IMR-90 (cell line): ENCODE results near the gene TTLL11. TPM values are rescaled to one million over a fixed set of nuclear protein-coding genes. Genes with fewer than 3 reads are reported as not detected.

ENCODE experiments used
- ATAC-seq: fragments of 200-7000 bp; cut with Tn5 transposase; 2 replicates; pipeline ENCODE4 v1.9.1; 2020; ENCODE audit warnings: low read depth, mild to moderate bottlenecking, moderate library complexity
- BruUV-seq: library from RNA; stranded (reverse); fragments of 400-500 nt; replicated peaks from 2 replicates; lab custom pipeline; 2021; lab: Mats Ljungman, UMichigan
- CTCF ChIA-PET: fragments of 300-600 bp; formaldehyde crosslinking; extraction: SDS; loops from one replicate; lab custom pipeline; 2021; ENCODE audit warnings: antibody characterized with exemption; lab: Yijun Ruan, JAX
- POLR2A ChIA-PET: fragments of 300-600 bp; sonication (Branson Sonifier 250); formaldehyde crosslinking; loops from one replicate; lab custom pipeline; 2022; ENCODE audit warnings: antibody characterized with exemption; ENCODE audit not compliant: unreplicated experiment; lab: Charles Lee
- DNase-seq: peaks from one replicate; pipeline ENCODE4 v3.0.0; 2013
- H2AFZ ChIP-seq: replicated peaks from 2 replicates; pipeline ENCODE3; 2013; ENCODE audit warnings: low read length, mild to moderate bottlenecking; ENCODE audit not compliant: poor library complexity
- H2AK5ac ChIP-seq: 2 replicates; pipeline ENCODE4 v1.6.1; 2013; ENCODE audit warnings: low read depth, low read length, inconsistent platforms
- H2AK9ac ChIP-seq: replicated peaks from 2 replicates; pipeline ENCODE3; 2013; ENCODE audit warnings: mild to moderate bottlenecking, low read depth, low read length, moderate library complexity; ENCODE audit not compliant: poor library complexity
- H2BK120ac ChIP-seq: 2 replicates; pipeline ENCODE4 v1.6.1; 2013; ENCODE audit warnings: low read depth, low read length, inconsistent platforms
- H2BK15ac ChIP-seq: 3 replicates; pipeline ENCODE4 v1.6.1; 2013; ENCODE audit warnings: low read depth, low read length, inconsistent platforms
- H2BK20ac ChIP-seq: 2 replicates; pipeline ENCODE4 v1.6.1; 2013; ENCODE audit warnings: low read depth, mild to moderate bottlenecking, inconsistent platforms, low read length, moderate library complexity
- H2BK5ac ChIP-seq: 2 replicates; pipeline ENCODE4 v1.6.1; 2013; ENCODE audit warnings: mild to moderate bottlenecking, low read depth, low read length, inconsistent platforms; ENCODE audit not compliant: poor library complexity, severe bottlenecking
- H3K14ac ChIP-seq: replicated peaks from 2 replicates; pipeline ENCODE4 v1.6.1; 2013; ENCODE audit warnings: low read depth, low read length, inconsistent platforms
- H3K18ac ChIP-seq: 2 replicates; pipeline ENCODE4 v1.6.1; 2013; ENCODE audit warnings: low read depth, low read length, control low read depth
- H3K23ac ChIP-seq: 2 replicates; pipeline ENCODE4 v1.6.1; 2013; ENCODE audit warnings: low read depth, low read length, inconsistent platforms
- H3K27ac ChIP-seq: 2 replicates; pipeline ENCODE4 v1.5.1; 2013; ENCODE audit warnings: mild to moderate bottlenecking, control low read depth, low read length; ENCODE audit not compliant: insufficient read depth
- H3K27me3 ChIP-seq: 2 replicates; pipeline ENCODE4 v1.6.1; 2013; ENCODE audit warnings: low read length; ENCODE audit not compliant: control insufficient read depth, insufficient read depth
- H3K36me3 ChIP-seq: 2 replicates; pipeline ENCODE4 v1.6.1; 2013; ENCODE audit warnings: low read length, mixed read lengths; ENCODE audit not compliant: control insufficient read depth, insufficient read depth
- H3K4ac ChIP-seq: 2 replicates; pipeline ENCODE4 v1.6.1; 2013; ENCODE audit warnings: low read depth, low read length, inconsistent platforms
- H3K4me1 ChIP-seq: 2 replicates; pipeline ENCODE4 v1.6.1; 2013; ENCODE audit warnings: low read length, mixed read lengths; ENCODE audit not compliant: control insufficient read depth, insufficient read depth
- H3K4me2 ChIP-seq: 2 replicates; pipeline ENCODE4 v1.6.1; 2013; ENCODE audit warnings: low read depth, mild to moderate bottlenecking, control low read depth, low read length, moderate library complexity
- H3K4me3 ChIP-seq: 2 replicates; pipeline ENCODE4 v1.5.1; 2013; ENCODE audit warnings: low read depth, mild to moderate bottlenecking, control low read depth, low read length, moderate library complexity; ENCODE audit not compliant: insufficient read depth
- H3K56ac ChIP-seq: 2 replicates; pipeline ENCODE4 v1.6.1; 2013; ENCODE audit warnings: low read length, inconsistent platforms; ENCODE audit not compliant: insufficient read depth; ENCODE audit errors: extremely low read depth
- H3K79me1 ChIP-seq, 2 experiments: 2 replicates each; pipeline ENCODE4 v1.6.1; 2013; ENCODE audit warnings: low read length in 2 of 2, inconsistent platforms in 1 of 2, low read depth in 1 of 2
- H3K9ac ChIP-seq: 2 replicates; pipeline ENCODE4 v1.6.1; 2013; ENCODE audit warnings: low read depth, low read length, control low read depth
- H3K9me1 ChIP-seq: 2 replicates; pipeline ENCODE4 v1.6.1; 2013; ENCODE audit warnings: low read length, inconsistent platforms; ENCODE audit not compliant: insufficient read depth
- H3K9me3 ChIP-seq: 2 replicates; pipeline ENCODE4 v1.6.1; 2013; ENCODE audit warnings: low read length; ENCODE audit not compliant: control insufficient read depth, insufficient read depth
- H4K20me1 ChIP-seq: 2 replicates; pipeline ENCODE4 v1.6.1; 2013; ENCODE audit warnings: low read length, inconsistent platforms; ENCODE audit not compliant: insufficient read depth
- H4K5ac ChIP-seq: 2 replicates; pipeline ENCODE4 v1.6.1; 2013; ENCODE audit warnings: mild to moderate bottlenecking, low read depth, low read length, control low read depth
- H4K8ac ChIP-seq, 2 experiments: 2 replicates each; pipeline ENCODE4 v1.6.1; 2013; ENCODE audit warnings: low read depth in 2 of 2, low read length in 2 of 2, control low read depth in 1 of 2, inconsistent platforms in 1 of 2
- H4K91ac ChIP-seq: 2 replicates; pipeline ENCODE4 v1.6.1; 2013; ENCODE audit warnings: low read depth, low read length, inconsistent platforms; ENCODE audit not compliant: insufficient read depth
- BHLHE40 ChIP-seq: fragments of 150-350 bp; IDR thresholded peaks from 2 replicates; pipeline ENCODE4 v1.6.1; 2016; ENCODE audit warnings: mild to moderate bottlenecking, low read depth, low read length
- CEBPB ChIP-seq: IDR thresholded peaks from 2 replicates; pipeline ENCODE4 v1.6.1; 2012; ENCODE audit warnings: low read depth, low read length, improper control_type of control experiment
- CHD1 ChIP-seq: IDR thresholded peaks from 2 replicates; pipeline ENCODE4 v1.6.1; 2012; ENCODE audit warnings: low read depth, low read length, improper control_type of control experiment
- CTCF ChIP-seq: conservative IDR thresholded peaks from 2 replicates; pipeline ENCODE4 v1.5.1; 2012; ENCODE audit warnings: mild to moderate bottlenecking, low read depth, low read length, improper control_type of control experiment
- ELK1 ChIP-seq: fragments of 150-350 bp; IDR thresholded peaks from 2 replicates; pipeline ENCODE4 v1.6.1; 2016; ENCODE audit warnings: low read depth, mild to moderate bottlenecking, low read length, moderate library complexity, borderline replicate concordance
- FOS ChIP-seq: fragments of 150-350 bp; IDR thresholded peaks from 2 replicates; pipeline ENCODE4 v1.6.1; 2016; ENCODE audit warnings: low read depth, low read length
- MAFK ChIP-seq: IDR thresholded peaks from 2 replicates; pipeline ENCODE4 v1.6.1; 2012; ENCODE audit warnings: low read depth, low read length, improper control_type of control experiment
- MAZ ChIP-seq: IDR thresholded peaks from 2 replicates; pipeline ENCODE4 v1.6.1; 2012; ENCODE audit warnings: low read depth, mild to moderate bottlenecking, low read length, improper control_type of control experiment, moderate library complexity, borderline replicate concordance
- MXI1 ChIP-seq: IDR thresholded peaks from 2 replicates; pipeline ENCODE4 v1.6.1; 2012; ENCODE audit warnings: low read depth, mild to moderate bottlenecking, low read length, moderate library complexity, borderline replicate concordance
- NFE2L2 ChIP-seq: fragments of 150-350 bp; IDR thresholded peaks from 2 replicates; pipeline ENCODE4 v1.6.1; 2016; ENCODE audit warnings: low read depth, mild to moderate bottlenecking, low read length
- POLR2A ChIP-seq: IDR thresholded peaks from 2 replicates; pipeline ENCODE4 v1.6.1; 2012; ENCODE audit warnings: mild to moderate bottlenecking, low read depth, low read length
- RAD21 ChIP-seq: IDR thresholded peaks from 2 replicates; pipeline ENCODE4 v1.6.1; 2012; ENCODE audit warnings: low read length, improper control_type of control experiment
- RCOR1 ChIP-seq: IDR thresholded peaks from 2 replicates; pipeline ENCODE4 v1.6.1; 2012; ENCODE audit warnings: mild to moderate bottlenecking, low read length, improper control_type of control experiment; ENCODE audit not compliant: insufficient replicate concordance
- RFX5 ChIP-seq: IDR thresholded peaks from 2 replicates; pipeline ENCODE4 v1.8.0; 2012; ENCODE audit warnings: low read depth, mild to moderate bottlenecking, low read length, moderate library complexity
- SMC3 ChIP-seq: fragments of 150-350 bp; IDR thresholded peaks from 2 replicates; pipeline ENCODE4 v1.6.1; 2016; ENCODE audit warnings: low read depth, mild to moderate bottlenecking, antibody characterized with exemption, low read length, moderate library complexity
- USF2 ChIP-seq: fragments of 150-350 bp; IDR thresholded peaks from 2 replicates; pipeline ENCODE4 v1.6.1; 2017; ENCODE audit warnings: mild to moderate bottlenecking, antibody characterized with exemption, low read length, low read depth
- WGBS, 2 experiments: methylation state at CpG; one replicate each; pipeline versions ENCODE4 v1.1.5 to v1.1.7; 2013; ENCODE audit warnings: missing lambda C conversion rate in 2 of 2; ENCODE audit not compliant: insufficient read length in 1 of 2; ENCODE audit errors: extremely low coverage in 2 of 2; 5-methylcytosine and 5-hydroxymethylcytosine counted together
- dilution Hi-C: fragments of 300-500 bp; cut with HindIII; formaldehyde crosslinking; loops from one replicate; pipeline ENCODE4 v1.14.3; 2018; ENCODE audit warnings: low sequenced_read_pairs; ENCODE audit not compliant: unreplicated experiment
- in situ Hi-C: fragments of 300-500 bp; cut with MboI; formaldehyde crosslinking; loops from 3 replicates; pipeline ENCODE4 v1.14.3; 2019; ENCODE audit warnings: low sequenced_read_pairs, inconsistent platforms, mixed read lengths
- intact Hi-C: fragments of 100-400 bp; cut with micrococcal nuclease; formaldehyde crosslinking; loops from 2 replicates; pipeline ENCODE4 v1.10.0; 2022
- polyA plus RNA-seq, 3 experiments: library from polyadenylated mRNA; depleted of rRNA; stranded (reverse); fragments of >200 nt; gene quantifications; 2 replicates each; pipeline ENCODE4 v1.2.3, GENCODE V29; 2012; ENCODE audit warnings: low replicate concordance in 1 of 3
- total RNA-seq: library from RNA; depleted of rRNA; stranded (reverse); fragments of >200 nt; gene quantifications from 2 replicates; pipeline ENCODE4 v1.2.3, GENCODE V29; 2012

The TTLL11 gene
- total and polyA plus RNA-seq, 2 of the 4 experiments (the other 2 are of a cell fraction), result 2.0 to 4.6 TPM

GRCh38 chr9:122058051-122058450 is 35.1 kb downstream of the TTLL11 start:
- H3K4ac ChIP-seq, result no peak overlapping the region
- peaks cover 3% of the 10 kb centered on the region in 2 experiments; a peak in 1 of 4 replicates for H3K79me1 ChIP-seq
- in situ Hi-C loops (no loop called here), intact Hi-C loops (no loop called here), dilution Hi-C loops (no loop called here)
- no peak overlapping the region for H3K27ac ChIP-seq
- no peak overlapping the region for H3K4me3 ChIP-seq
- no peaks in the 10 kb centered on the region for H3K27me3 ChIP-seq
- H3K9me1 ChIP-seq, result peaks cover 7% of the 10 kb centered on the region; the same call in 1 of the 2 replicates
- H4K20me1 ChIP-seq, result peaks cover 11% of the 10 kb centered on the region
- H3K9me3 ChIP-seq, result no peaks in the 10 kb centered on the region
- H2BK120ac ChIP-seq, result no peak overlapping the region
- POLR2A ChIA-PET, result no interaction called here
- H4K8ac ChIP-seq, result no peak overlapping the region
- 0 out of 2 replicates have a peak, but pooled peaks cover 4% of the 10 kb centered on the region for H3K36me3 ChIP-seq
- H2BK15ac ChIP-seq, result no peak overlapping the region
- H2AK9ac ChIP-seq, result no peak overlapping the region
- no peaks in the 10 kb centered on the region for H3K4me1 ChIP-seq
- H2BK20ac ChIP-seq, result no peak overlapping the region
- no peak overlapping the region for H2BK5ac ChIP-seq
- ATAC-seq (no peak), DNase-seq (no peak)
- no peak overlapping the region for H3K14ac ChIP-seq
- no peak overlapping the region for H2AK5ac ChIP-seq
- H4K5ac ChIP-seq, result no peak overlapping the region
- H3K4me2 ChIP-seq, result no peak overlapping the region
- no peak overlapping the region for H3K56ac ChIP-seq
- WGBS, 2 experiments, result 100% methylated on average over 1 of the region's 4 CpGs; no CpG with 5 or more reads in 1 of the 2 experiments
- no peak overlapping the region for H4K91ac ChIP-seq
- H3K23ac ChIP-seq, result no peak overlapping the region
- TF ChIP-seq CEBPB (no peak), CTCF (no peak), RAD21 (no peak), RCOR1 (no peak), RFX5 (no peak), POLR2A (no peak), SMC3 (no peak), USF2 (no peak), NFE2L2 (no peak), FOS (no peak), ELK1 (no peak), MXI1 (no peak), BHLHE40 (no peak), MAZ (no peak), MAFK (no peak), CHD1 (no peak)
- H2AFZ ChIP-seq, result no peak overlapping the region
- H3K18ac ChIP-seq, result no peak overlapping the region
- no peak overlapping the region for H3K9ac ChIP-seq
- CTCF ChIA-PET, result no interaction called here
- no TSS peak for BruUV-seq
